HL-60 (cell line): Measurements from ENCODE around the gene CAMKK1.

Source experiments
- DNase-seq, 2 experiments: peaks; one replicate each; pipeline ENCODE4 v3.0.0-alpha.2; 2010 to 2020; ENCODE audit warnings: low read depth in 1 of 2, low spot score in 1 of 2
- H3K27ac ChIP-seq: fragments of 250-450 bp; sonication (Bioruptor Pico); replicated peaks from 2 replicates; pipeline ENCODE4 v1.5.1; 2020; ENCODE audit warnings: mild to moderate bottlenecking, moderate library complexity
- H3K27me3 ChIP-seq: fragments of 250-450 bp; sonication (Bioruptor Pico); 2 replicates; pipeline ENCODE4 v1.5.1; 2021; ENCODE audit warnings: mild to moderate bottlenecking, moderate library complexity; ENCODE audit not compliant: insufficient read depth, poor library complexity, severe bottlenecking
- H3K4me3 ChIP-seq: replicated peaks from 2 replicates; pipeline ENCODE4 v1.5.1; 2011; ENCODE audit warnings: mild to moderate bottlenecking, control low read depth, low read length; ENCODE audit not compliant: insufficient read depth
- CTCF ChIP-seq: IDR thresholded peaks from one replicate; pipeline ENCODE4 v1.5.1; 2011; ENCODE audit warnings: low read length, control low read depth, inconsistent platforms; ENCODE audit not compliant: insufficient read depth
- GABPA ChIP-seq: IDR thresholded peaks from 2 replicates; pipeline ENCODE4 v1.6.1; 2012; ENCODE audit warnings: low read depth
- POLR2AphosphoS5 ChIP-seq: IDR thresholded peaks from 2 replicates; pipeline ENCODE4 v1.6.1; 2012; ENCODE audit warnings: low read depth
- REST ChIP-seq: IDR thresholded peaks from 2 replicates; pipeline ENCODE4 v1.6.1; 2012; ENCODE audit warnings: low read depth; ENCODE audit not compliant: insufficient replicate concordance
- SPI1 ChIP-seq: IDR thresholded peaks from 2 replicates; pipeline ENCODE4 v1.6.1; 2012; ENCODE audit warnings: low read depth, mild to moderate bottlenecking, borderline replicate concordance

The CAMKK1 gene

GRCh38 chr17:3879591-3880417, 13.0 kb downstream of the CAMKK1 start:
- Histone ChIP-seq H3K27ac (no peak overlapping the region), H3K27me3 (no peaks in the 10 kb centered on the region), H3K4me3 (no peak overlapping the region)
- no peak for DNase-seq
- TF ChIP-seq SPI1: no peak
- TF ChIP-seq POLR2AphosphoS5: no peak
- no peak for TF ChIP-seq GABPA
- TF ChIP-seq REST: no peak
- no peak for TF ChIP-seq CTCF

GRCh38 chr17:3879186-3879585, 13.7 kb downstream of the CAMKK1 start:
- Histone ChIP-seq H3K27ac (no peak overlapping the region), H3K27me3 (no peaks in the 10 kb centered on the region), H3K4me3 (no peak overlapping the region)
- no peak for DNase-seq
- TF ChIP-seq CTCF: no peak
- TF ChIP-seq SPI1: no peak
- no peak for TF ChIP-seq GABPA
- TF ChIP-seq POLR2AphosphoS5: no peak
- no peak for TF ChIP-seq REST

- no peak overlapping the region for H3K27ac ChIP-seq
- H3K4me3 ChIP-seq: no peak overlapping the region
- DNase-seq: no peak
- TF ChIP-seq POLR2AphosphoS5 (no peak), CTCF (no peak), REST (no peak), GABPA (no peak), SPI1 (no peak)
- no peaks in the 10 kb centered on the region for H3K27me3 ChIP-seq
Measured at GRCh38 chr17:3877220-3877619, 15.6 kb downstream of the CAMKK1 start.
